ENCODE data around the gene LYZL4. TPM values are rescaled to one million over a fixed set of nuclear protein-coding genes. Genes with fewer than 3 reads are reported as not detected.

The LYZL4 gene
- total and polyA plus RNA-seq, 12 donors, result not detected

DNA sequence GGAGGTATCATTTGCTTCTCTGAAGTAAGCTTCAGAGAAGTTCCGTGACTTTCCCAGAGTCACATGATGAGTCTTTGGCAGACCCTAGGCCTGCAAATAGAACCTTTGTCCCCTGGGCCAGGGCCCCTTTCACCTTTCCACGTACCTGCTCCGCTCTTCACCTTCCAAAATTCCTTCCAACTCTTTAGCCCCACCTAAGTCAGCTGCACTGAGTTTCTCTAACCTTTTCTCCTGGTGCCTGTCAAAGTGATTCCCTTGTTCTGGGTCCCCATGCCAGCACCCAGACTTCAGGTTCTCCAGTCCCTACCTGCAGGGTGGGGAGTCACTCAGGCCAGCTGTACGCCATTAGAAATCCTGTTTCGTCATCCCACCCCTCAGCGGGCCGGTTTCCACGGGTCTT, 12.8 kb downstream of the LYZL4 start:
- TF ChIP-seq CTCF (IDR thresholded peaks at IDR 0.05) (no peak), POLR2A (IDR thresholded peaks at IDR 0.05) (no peak)
- Histone ChIP-seq H3K9me3 (replicated peaks in 1 of 3) (no peaks in the 10 kb centered on the region), H3K36me3 (replicated peaks in 1 of 2) (no peaks in the 10 kb centered on the region), H3K4me3 (no peak overlapping the region), H3K27ac (no peak overlapping the region), H3K4me1 (replicated peaks in 1 of 2) (no peaks in the 10 kb centered on the region), H3K27me3 (peaks cover 5% of the 10 kb centered on the region)
- DNase-seq, result no peak
- intact Hi-C loops (cut with DNase I), result no loop called here
- 81 to 94% (median 91%) methylated on average over 5 to 8 of the region's 8 CpGs for WGBS, 4 donors

GRCh38 chr3:42394579-42395288, 15.7 kb downstream of the LYZL4 start:
- H3K4me1 ChIP-seq (replicated peaks in 1 of 2), result no peaks in the 10 kb centered on the region
- intact Hi-C loops (cut with DNase I), result no loop called here
- H3K9me3 ChIP-seq (replicated peaks in 1 of 3), result no peaks in the 10 kb centered on the region
- H3K4me3 ChIP-seq, result no peak overlapping the region
- WGBS, 4 donors, result 69 to 86% (median 78%) methylated on average over 12 of the region's 12 CpGs
- H3K27me3 ChIP-seq, result peaks cover 5% of the 10 kb centered on the region
- no peaks in the 10 kb centered on the region for H3K36me3 ChIP-seq (replicated peaks in 1 of 2)
- TF ChIP-seq CTCF (IDR thresholded peaks at IDR 0.05), result no peak
- no peak for TF ChIP-seq POLR2A (IDR thresholded peaks at IDR 0.05)
- DNase-seq, result no peak
- H3K27ac ChIP-seq, result no peak overlapping the region

DNA sequence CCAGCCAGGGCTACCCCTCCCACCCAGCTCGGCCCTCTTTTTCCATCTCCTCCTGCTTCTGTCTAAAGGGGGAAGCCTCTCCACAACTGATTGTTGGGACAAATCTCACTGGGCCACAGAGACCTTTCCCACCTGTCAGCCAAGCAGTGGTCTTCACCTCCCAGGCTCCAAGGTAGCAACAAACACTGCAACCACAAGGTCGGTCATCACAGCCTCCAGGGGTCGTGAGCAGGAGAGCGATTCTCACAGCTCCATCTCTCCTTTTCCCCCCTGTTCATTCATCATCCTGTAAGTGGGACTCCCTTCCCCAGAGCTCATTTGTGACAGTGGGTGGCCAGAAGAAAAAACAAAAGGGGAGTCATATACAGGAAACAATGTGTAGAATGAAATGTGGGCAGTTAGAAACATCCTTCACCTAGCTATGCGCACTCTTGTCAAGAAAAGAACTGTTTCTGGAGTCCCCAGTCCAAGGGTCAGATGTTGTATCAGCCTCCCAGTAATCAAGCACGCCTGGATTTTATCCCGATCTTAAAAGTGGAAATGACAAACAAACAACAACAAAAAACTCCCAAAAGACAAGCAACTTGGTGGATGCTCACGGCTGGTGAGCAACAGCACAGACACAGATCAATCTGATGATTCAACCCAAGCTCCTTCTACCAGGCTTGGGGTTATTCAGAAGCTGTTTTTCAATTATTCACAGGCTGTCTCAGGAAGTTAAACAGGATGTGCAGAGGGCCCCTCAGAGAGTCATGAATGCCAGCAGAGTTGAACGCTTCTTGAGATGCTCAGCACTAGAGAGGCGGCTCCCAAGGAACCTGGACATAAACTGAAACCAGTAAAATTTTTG, 22.4 kb downstream of the LYZL4 start:
- Histone ChIP-seq H3K27me3 (no peaks in the 10 kb centered on the region), H3K27ac (no peak overlapping the region), H3K36me3 (replicated peaks in 1 of 2) (no peaks in the 10 kb centered on the region), H3K4me3 (no peak overlapping the region), H3K4me1 (replicated peaks in 1 of 2) (no peaks in the 10 kb centered on the region), H3K9me3 (replicated peaks in 1 of 3) (no peaks in the 10 kb centered on the region)
- 40 to 58% (median 56%) methylated on average over 10 of the region's 10 CpGs for WGBS, 4 donors
- intact Hi-C loops (cut with DNase I), result no loop called here
- TF ChIP-seq POLR2A (IDR thresholded peaks at IDR 0.05) (no peak), CTCF (IDR thresholded peaks at IDR 0.05) (no peak)
- DNase-seq, result no peak

- no peak for DNase-seq
- intact Hi-C loops (cut with DNase I), result no loop called here
- no peaks in the 10 kb centered on the region for H3K36me3 ChIP-seq (replicated peaks in 1 of 2)
- WGBS, 4 donors, result 86 to 91% (median 88%) methylated on average over 6 of the region's 6 CpGs
- no peaks in the 10 kb centered on the region for H3K4me1 ChIP-seq (replicated peaks in 1 of 2)
- no peak for TF ChIP-seq POLR2A (IDR thresholded peaks at IDR 0.05)
- TF ChIP-seq CTCF (IDR thresholded peaks at IDR 0.05), result no peak
- H3K4me3 ChIP-seq, result no peak overlapping the region
- H3K27ac ChIP-seq, result no peak overlapping the region
- no peaks in the 10 kb centered on the region for H3K27me3 ChIP-seq
- H3K9me3 ChIP-seq (replicated peaks in 1 of 3), result no peaks in the 10 kb centered on the region
Measured at GRCh38 chr3:42381551-42382082, 28.8 kb downstream of the LYZL4 start.
